Measurements from ENCODE around the gene HMG20B. TPM values are rescaled to one million over a fixed set of nuclear protein-coding genes. Genes with fewer than 3 reads are reported as not detected.

HMG20B gene
- total RNA-seq, 2 donors from 2014 or later, result 87.9 to 118 TPM

DNA sequence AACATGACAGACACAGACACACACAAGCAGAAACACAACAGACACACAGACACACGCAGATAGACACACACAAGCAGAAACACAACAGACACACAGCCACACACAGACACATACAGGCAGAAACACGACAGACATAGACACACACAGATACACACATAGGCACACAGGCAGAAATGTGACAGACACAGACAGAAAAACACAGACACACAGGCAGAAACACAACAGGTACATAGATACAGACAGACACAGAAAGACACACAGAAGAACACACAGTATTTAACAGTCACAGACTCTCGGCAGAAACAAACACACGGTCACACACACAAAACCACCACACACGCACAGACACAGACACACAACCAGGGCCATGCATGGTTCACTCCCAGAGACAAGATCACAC, 33.0 kb downstream of the HMG20B start:
- peak overlapping the region; percentile 29 for H3K4me3 ChIP-seq
- intact Hi-C loops (cut with DNase I), result no loop called here
- no peaks in the 10 kb centered on the region for H3K9me3 ChIP-seq
- no peaks in the 10 kb centered on the region for H3K36me3 ChIP-seq
- TF ChIP-seq, protein P1, sequence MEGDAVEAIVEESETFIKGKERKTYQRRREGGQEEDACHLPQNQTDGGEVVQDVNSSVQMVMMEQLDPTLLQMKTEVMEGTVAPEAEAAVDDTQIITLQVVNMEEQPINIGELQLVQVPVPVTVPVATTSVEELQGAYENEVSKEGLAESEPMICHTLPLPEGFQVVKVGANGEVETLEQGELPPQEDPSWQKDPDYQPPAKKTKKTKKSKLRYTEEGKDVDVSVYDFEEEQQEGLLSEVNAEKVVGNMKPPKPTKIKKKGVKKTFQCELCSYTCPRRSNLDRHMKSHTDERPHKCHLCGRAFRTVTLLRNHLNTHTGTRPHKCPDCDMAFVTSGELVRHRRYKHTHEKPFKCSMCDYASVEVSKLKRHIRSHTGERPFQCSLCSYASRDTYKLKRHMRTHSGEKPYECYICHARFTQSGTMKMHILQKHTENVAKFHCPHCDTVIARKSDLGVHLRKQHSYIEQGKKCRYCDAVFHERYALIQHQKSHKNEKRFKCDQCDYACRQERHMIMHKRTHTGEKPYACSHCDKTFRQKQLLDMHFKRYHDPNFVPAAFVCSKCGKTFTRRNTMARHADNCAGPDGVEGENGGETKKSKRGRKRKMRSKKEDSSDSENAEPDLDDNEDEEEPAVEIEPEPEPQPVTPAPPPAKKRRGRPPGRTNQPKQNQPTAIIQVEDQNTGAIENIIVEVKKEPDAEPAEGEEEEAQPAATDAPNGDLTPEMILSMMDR (IDR thresholded peaks at IDR 0.05), result no peak
- no peak for DNase-seq
- no peaks in the 10 kb centered on the region for H3K27me3 ChIP-seq
- H3K4me1 ChIP-seq, result peaks cover 18% of the 10 kb centered on the region
- H3K27ac ChIP-seq, result no peak overlapping the region
- H3K9ac ChIP-seq (ENCODE audit: low read depth in 2 of 2, low read length in 2 of 2), result peak overlapping the region; percentile 35 to 55

- DNase-seq, result peak; percentile 79
- Histone ChIP-seq H3K27me3 (no peaks in the 10 kb centered on the region), H3K4me3 (peak overlapping the region; percentile 29), H3K4me1 (peaks cover 18% of the 10 kb centered on the region), H3K27ac (no peak overlapping the region), H3K9me3 (no peaks in the 10 kb centered on the region), H3K36me3 (no peaks in the 10 kb centered on the region), H3K9ac (ENCODE audit: low read depth in 2 of 2, low read length in 2 of 2) (peak overlapping the region; percentile 35 to 55)
- intact Hi-C loops (cut with DNase I), result no loop called here
- TF ChIP-seq, protein P1 (IDR thresholded peaks at IDR 0.05), result no peak
These were observed 33.5 kb downstream of the HMG20B start for GRCh38 chr19:3606174-3606689.

DNA sequence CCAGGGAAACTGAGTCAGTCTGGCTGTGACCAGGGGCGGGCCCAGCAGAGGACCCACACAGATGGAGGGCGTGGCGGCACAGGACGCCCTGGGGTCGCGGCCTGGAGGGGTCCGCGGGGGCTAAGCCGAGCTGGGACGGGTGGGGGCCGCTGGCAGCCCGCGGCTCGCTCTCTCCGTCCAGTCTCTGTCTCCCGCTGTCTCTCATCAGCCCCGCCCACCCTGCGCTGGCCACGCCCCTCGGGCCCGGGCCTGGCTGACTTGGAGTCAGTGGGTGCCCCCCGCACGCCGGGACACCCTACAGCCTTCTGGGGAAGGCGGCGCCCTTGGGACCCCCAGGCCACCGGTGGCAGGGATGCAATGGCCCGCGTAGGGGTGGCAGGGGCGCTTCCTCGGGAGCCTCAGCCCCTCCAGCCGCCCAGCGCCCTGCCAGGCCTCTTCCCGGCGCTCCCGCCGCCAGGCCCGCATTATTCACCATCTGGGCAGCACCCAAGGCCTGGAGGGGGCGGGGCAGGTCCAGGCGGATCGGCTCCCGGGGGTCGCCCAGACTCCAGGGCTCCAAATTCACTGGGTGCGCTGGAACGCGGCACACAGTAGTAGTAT, 34.0 kb downstream of the HMG20B start, which contains the start of gene TBXA2R:
Gene TBXA2R, minus strand, starts transcription at position 186 of the 600 bp plus-strand sequence. CDS start 6,241 bp downstream, outside the sequence.
- intact Hi-C loops (cut with DNase I), result no loop called here
- peak; percentile 80 for DNase-seq
- no peaks in the 10 kb centered on the region for H3K36me3 ChIP-seq
- H3K4me1 ChIP-seq, result peaks cover 18% of the 10 kb centered on the region
- no peaks in the 10 kb centered on the region for H3K27me3 ChIP-seq
- TF ChIP-seq, protein P1 (IDR thresholded peaks at IDR 0.05), result no peak
- H3K9ac ChIP-seq (ENCODE audit: low read depth in 2 of 2, low read length in 2 of 2), result peak within 1 kb of the TSS; percentile 44 to 55
- H3K4me3 ChIP-seq, result peak within 1 kb of the TSS; percentile 29
- H3K27ac ChIP-seq, result peak within 1 kb of the TSS; percentile 17
- no peaks in the 10 kb centered on the region for H3K9me3 ChIP-seq

GRCh38 chr19:3607303-3608078, 34.7 kb downstream of the HMG20B start:
- Histone ChIP-seq H3K9ac (ENCODE audit: low read depth in 2 of 2, low read length in 2 of 2) (peak overlapping the region in 1 of 2 donors; percentile 12), H3K9me3 (no peaks in the 10 kb centered on the region), H3K27me3 (no peaks in the 10 kb centered on the region), H3K27ac (peak overlapping the region; percentile 17), H3K36me3 (no peaks in the 10 kb centered on the region), H3K4me1 (peaks cover 18% of the 10 kb centered on the region), H3K4me3 (peak overlapping the region; percentile 29)
- intact Hi-C loops (cut with DNase I), result no loop called here
- DNase-seq, result peak; percentile 36
- TF ChIP-seq, protein P1 (IDR thresholded peaks at IDR 0.05), result no peak

DNA sequence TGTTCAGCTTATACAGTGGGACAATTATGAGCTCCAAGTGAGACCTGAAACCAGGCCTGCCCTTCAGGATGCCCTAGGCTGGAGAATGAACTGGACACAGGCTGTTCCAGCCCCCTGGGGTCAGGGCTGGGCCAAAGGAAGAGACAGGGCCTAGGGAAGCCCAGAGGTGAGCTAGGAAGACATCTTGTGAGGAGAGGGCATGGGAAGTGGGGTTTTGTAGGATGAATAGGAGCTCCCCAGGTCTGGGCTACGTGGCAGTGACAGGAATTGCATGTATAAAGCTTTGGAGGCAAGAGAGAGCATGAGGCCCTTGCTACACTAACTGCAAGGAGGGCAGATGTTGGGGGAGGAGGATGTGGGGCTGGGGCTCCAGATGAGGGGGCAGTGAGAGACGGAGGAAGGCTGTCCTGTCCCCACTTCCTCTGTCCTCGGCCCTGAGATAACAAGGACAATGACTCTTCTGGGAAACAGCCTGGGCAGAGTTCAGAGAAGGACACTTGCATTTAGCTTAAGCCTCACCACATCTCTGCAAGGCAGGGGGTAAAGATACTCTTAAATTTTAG, 35.4 kb downstream of the HMG20B start:
- H3K27ac ChIP-seq, result no peak overlapping the region
- intact Hi-C loops (cut with DNase I), result no loop called here
- H3K4me3 ChIP-seq, result no peak overlapping the region
- H3K4me1 ChIP-seq, result peaks cover 18% of the 10 kb centered on the region
- no peak for DNase-seq
- no peaks in the 10 kb centered on the region for H3K36me3 ChIP-seq
- no peaks in the 10 kb centered on the region for H3K27me3 ChIP-seq
- TF ChIP-seq, protein P1 (IDR thresholded peaks at IDR 0.05), result no peak
- H3K9ac ChIP-seq (ENCODE audit: low read depth in 2 of 2, low read length in 2 of 2), result no peak overlapping the region
- H3K9me3 ChIP-seq, result no peaks in the 10 kb centered on the region
